Left lung (tissue), 10 donors: ENCODE results near the gene KLC4. TPM values are rescaled to one million over a fixed set of nuclear protein-coding genes. Genes with fewer than 3 reads are reported as not detected.

Source experiments
- ATAC-seq: fragments of 200-7000 bp; cut with Tn5 transposase; one replicate; pipeline ENCODE4 v1.9.1; 2020; ENCODE audit warnings: moderate library complexity
- DNase-seq, 4 donors: peaks; one replicate each; pipeline ENCODE4 v3.0.0-alpha.2; 2013 to 2020
- H3K27ac ChIP-seq, 2 donors: fragments of 200-600 bp; sonication (generic) in 1 of 2; one replicate each; pipeline versions ENCODE4 v1.5.0 to v1.8.0; 2020 to 2021
- H3K27me3 ChIP-seq, 2 donors: fragments of 200-600 bp; sonication (generic) in 1 of 2; one replicate each; pipeline versions ENCODE4 v1.5.0 to v1.8.0; 2020 to 2021
- H3K36me3 ChIP-seq, 2 donors: fragments of 200-600 bp; sonication (generic) in 1 of 2; one replicate each; pipeline versions ENCODE4 v1.5.0 to v1.8.0; 2020 to 2021
- H3K4me1 ChIP-seq, 2 donors: fragments of 200-600 bp; one replicate each; pipeline ENCODE4 v1.8.0; 2021
- H3K4me3 ChIP-seq, 2 donors: fragments of 200-600 bp; sonication (generic) in 1 of 2; one replicate each; pipeline versions ENCODE4 v1.5.0 to v1.8.0; 2020 to 2021; ENCODE audit warnings: mild to moderate bottlenecking in 1 of 2
- H3K9me3 ChIP-seq, 2 donors: fragments of 200-600 bp; sonication (generic) in 1 of 2; one replicate each; pipeline versions ENCODE4 v1.5.0 to v1.8.0; 2020 to 2021
- CTCF ChIP-seq, 2 donors: fragments of 200-600 bp; sonication (generic) in 1 of 2; IDR thresholded peaks; one replicate each; pipeline versions ENCODE4 v1.5.0 to v1.8.0; 2021; ENCODE audit warnings: antibody characterized with exemption in 2 of 2
- intact Hi-C, 2 donors: fragments of 100-400 bp; cut with DNase I; formaldehyde crosslinking; loops; one replicate each; pipeline versions ENCODE4 v1.11.2 to v1.14.2; 2022
- polyA plus RNA-seq, 6 donors: library from polyadenylated mRNA; unstranded; fragments of 120-200 nt; gene quantifications; one replicate each; pipeline ENCODE4 v1.2.1, GENCODE V29; 2013; ENCODE audit not compliant: insufficient read length in 6 of 6
- total RNA-seq, 2 donors: library from RNA; stranded (reverse); fragmentation: NEBNext Ultra II Directional; extraction: Animal tissue kit (Norgen Biotek cat#: 25700); gene quantifications; one replicate each; pipeline ENCODE4 v1.2.1, GENCODE V29; 2021
- donor health status: DM: no; HTN: yes; CAD: no.
- donor health status: DM: no; HTN: no; CAD: no.

The KLC4 gene
- total and polyA plus RNA-seq, 8 donors = 20.2 to 55.6 (median 51.3) TPM

- no peak overlapping the region for H3K27ac ChIP-seq
- H3K27me3 ChIP-seq = no peaks in the 10 kb centered on the region
- H3K9me3 ChIP-seq = no peaks in the 10 kb centered on the region
- H3K4me1 ChIP-seq = peaks cover 6 to 55% of the 10 kb centered on the region in 2 donors
- H3K4me3 ChIP-seq = no peak overlapping the region
- no peak for TF ChIP-seq CTCF (IDR thresholded peaks at IDR 0.05)
- peaks cover 0 to 41% of the 10 kb centered on the region in 2 donors for H3K36me3 ChIP-seq
- intact Hi-C loops = no loop called here
- DNase-seq (no peak), ATAC-seq (no peak)
These were observed 39.3 kb upstream of the KLC4 start for GRCh38 chr6:43020052-43020705.

GRCh38 chr6:43020847-43021246, 38.6 kb upstream of the KLC4 start:
- no peak for TF ChIP-seq CTCF (IDR thresholded peaks at IDR 0.05)
- H3K27me3 ChIP-seq = no peaks in the 10 kb centered on the region
- peak in 1 of 4 donors; percentile 54 for DNase-seq
- H3K4me3 ChIP-seq = peak overlapping the region; percentile 88 to 93
- intact Hi-C loops = no loop called here
- H3K4me1 ChIP-seq = peaks cover 0 to 48% of the 10 kb centered on the region in 2 donors
- peak; percentile 26 for ATAC-seq
- peak overlapping the region; percentile 81 to 89 for H3K27ac ChIP-seq
- peaks cover 0 to 48% of the 10 kb centered on the region in 2 donors for H3K36me3 ChIP-seq
- no peaks in the 10 kb centered on the region for H3K9me3 ChIP-seq

GRCh38 chr6:43021270-43022047, 38.0 kb upstream of the KLC4 start, which contains the start of gene RRP36:
Gene RRP36 (plus strand): TSS chr6:43021623. CDS start chr6:43021655, 32 bp downstream.
- Histone ChIP-seq H3K36me3 (peaks cover 0 to 54% of the 10 kb centered on the region in 2 donors), H3K27ac (peak within 1 kb of the TSS; percentile 81 to 89), H3K27me3 (no peaks in the 10 kb centered on the region), H3K9me3 (no peaks in the 10 kb centered on the region), H3K4me1 (peaks cover 0 to 42% of the 10 kb centered on the region in 2 donors), H3K4me3 (peak within 1 kb of the TSS; percentile 88 to 93)
- peak; percentile 75 to 97 (median 81) for DNase-seq
- ATAC-seq = peak; percentile 95
- TF ChIP-seq CTCF (IDR thresholded peaks at IDR 0.05) = no peak
- intact Hi-C loops = no loop called here

GRCh38 chr6:43024436-43024835, 35.0 kb upstream of the KLC4 start:
- Histone ChIP-seq H3K27me3 (no peaks in the 10 kb centered on the region), H3K4me1 (peaks cover 0 to 29% of the 10 kb centered on the region in 2 donors), H3K4me3 (no peak overlapping the region), H3K27ac (no peak overlapping the region), H3K9me3 (no peaks in the 10 kb centered on the region), H3K36me3 (peaks cover 0 to 60% of the 10 kb centered on the region in 2 donors)
- intact Hi-C loops = no loop called here
- no peak for TF ChIP-seq CTCF (IDR thresholded peaks at IDR 0.05)
- DNase-seq = no peak
- no peak for ATAC-seq

GRCh38 chr6:43026365-43026764, 33.1 kb upstream of the KLC4 start:
- peaks cover 0 to 74% of the 10 kb centered on the region in 2 donors for H3K36me3 ChIP-seq
- H3K27me3 ChIP-seq = no peaks in the 10 kb centered on the region
- H3K4me1 ChIP-seq = peaks cover 0 to 20% of the 10 kb centered on the region in 2 donors
- DNase-seq (no peak), ATAC-seq (no peak)
- intact Hi-C loops = no loop called here
- H3K9me3 ChIP-seq = no peaks in the 10 kb centered on the region
- TF ChIP-seq CTCF (IDR thresholded peaks at IDR 0.05) = no peak
- no peak overlapping the region for H3K27ac ChIP-seq
- H3K4me3 ChIP-seq = no peak overlapping the region
